ENCODE measurements around the gene PAF1.
"Not testable (repeated sequence)": the region's sequence is repeated elsewhere in the genome, so short reads cannot be mapped to it uniquely, and the experiment has no call there.

Gene PAF1

GRCh38 chr19:39349326-39349725 lies 41.6 kb downstream of the PAF1 start:
- DNase-seq, result no peak

GRCh38 chr19:39347332-39348164 lies 43.4 kb downstream of the PAF1 start:
- no peak for DNase-seq

- no peak for DNase-seq
Observed at GRCh38 chr19:39345956-39346355, 45.0 kb downstream of the PAF1 start.

GRCh38 chr19:39342647-39343305 lies 48.1 kb downstream of the PAF1 start:
- DNase-seq, result peak in 2 of 3 experiments; percentile 8 to 26

- peak; percentile 97 to 99 (median 97) for DNase-seq
Observed at GRCh38 chr19:39341719-39342604, 48.9 kb downstream of the PAF1 start, which contains the start of gene SAMD4B. Gene SAMD4B, plus strand, starts transcription at chr19:39342421. Its CDS starts 14,473 bp downstream, at chr19:39356894.

GRCh38 chr19:39341129-39341718 lies 49.7 kb downstream of the PAF1 start:
- DNase-seq, result peak in 1 of 3 experiments; percentile 35

- not testable (repeated sequence) for DNase-seq
Observed at GRCh38 chr19:39340156-39340555, 50.8 kb downstream of the PAF1 start.

GRCh38 chr19:39339674-39340073 lies 51.2 kb downstream of the PAF1 start:
- DNase-seq, result no peak

GRCh38 chr19:39336483-39336882 lies 54.4 kb downstream of the PAF1 start:
- no peak for DNase-seq

All from NCI-H1417 (cell line).